Measurements from ENCODE around the gene NELL2.

DNA sequence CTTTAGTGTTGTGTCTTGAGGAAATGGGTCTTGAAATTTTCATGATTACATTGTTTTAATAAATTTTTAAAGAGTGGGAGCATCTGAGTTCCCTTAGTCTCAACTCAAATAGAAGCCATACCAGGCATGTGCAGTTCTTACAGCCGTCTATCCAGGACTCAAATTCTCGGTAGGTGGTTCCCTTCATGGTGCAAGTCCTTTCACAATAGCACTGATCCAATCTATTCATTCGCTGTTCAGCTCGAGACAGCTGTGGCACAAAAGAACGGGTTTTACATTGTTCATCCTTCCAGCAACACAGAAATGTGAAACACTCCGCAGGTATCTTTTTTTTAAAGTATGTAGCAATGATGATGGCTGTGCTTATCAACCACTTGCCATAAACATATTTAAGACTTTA is 100.2 kb downstream of the NELL2 start:
- TF ChIP-seq, protein P1, sequence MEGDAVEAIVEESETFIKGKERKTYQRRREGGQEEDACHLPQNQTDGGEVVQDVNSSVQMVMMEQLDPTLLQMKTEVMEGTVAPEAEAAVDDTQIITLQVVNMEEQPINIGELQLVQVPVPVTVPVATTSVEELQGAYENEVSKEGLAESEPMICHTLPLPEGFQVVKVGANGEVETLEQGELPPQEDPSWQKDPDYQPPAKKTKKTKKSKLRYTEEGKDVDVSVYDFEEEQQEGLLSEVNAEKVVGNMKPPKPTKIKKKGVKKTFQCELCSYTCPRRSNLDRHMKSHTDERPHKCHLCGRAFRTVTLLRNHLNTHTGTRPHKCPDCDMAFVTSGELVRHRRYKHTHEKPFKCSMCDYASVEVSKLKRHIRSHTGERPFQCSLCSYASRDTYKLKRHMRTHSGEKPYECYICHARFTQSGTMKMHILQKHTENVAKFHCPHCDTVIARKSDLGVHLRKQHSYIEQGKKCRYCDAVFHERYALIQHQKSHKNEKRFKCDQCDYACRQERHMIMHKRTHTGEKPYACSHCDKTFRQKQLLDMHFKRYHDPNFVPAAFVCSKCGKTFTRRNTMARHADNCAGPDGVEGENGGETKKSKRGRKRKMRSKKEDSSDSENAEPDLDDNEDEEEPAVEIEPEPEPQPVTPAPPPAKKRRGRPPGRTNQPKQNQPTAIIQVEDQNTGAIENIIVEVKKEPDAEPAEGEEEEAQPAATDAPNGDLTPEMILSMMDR (conservative IDR thresholded peaks at IDR 0.05 in 1 of 2, IDR thresholded peaks at IDR 0.05 in 1 of 2; ENCODE audit: low read depth in 1 of 2, low read length in 2 of 2), result no peak
- no peak for TF ChIP-seq EZH2 (IDR thresholded peaks at IDR 0.05; ENCODE audit: low read length, missing control alignments)
